ENCODE results near the gene TBC1D22A.

The TBC1D22A gene

GRCh38 chr22:46753360-46753759, 9.1 kb upstream of the TBC1D22A start:
- no peak for DNase-seq (ENCODE audit: low read depth)

DNA sequence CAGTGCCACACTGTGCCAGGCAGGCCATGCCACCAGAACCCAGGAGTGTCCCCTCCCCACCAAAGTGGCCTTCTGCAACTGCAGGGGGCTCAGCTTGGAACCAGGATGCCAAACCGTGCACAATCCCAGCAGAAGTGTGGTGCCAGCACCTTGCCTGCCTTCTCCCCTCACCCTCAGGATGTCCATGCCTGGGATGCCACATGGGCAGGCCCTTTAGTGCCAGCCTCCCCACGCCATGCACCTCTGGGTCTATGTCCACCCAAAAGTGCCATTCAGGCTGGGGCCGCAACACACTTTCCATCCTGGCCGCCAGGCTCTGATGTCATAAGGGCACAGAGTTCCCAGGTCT, 8.7 kb upstream of the TBC1D22A start:
- DNase-seq (ENCODE audit: low read depth): no peak

GRCh38 chr22:46754110-46754799, 8.2 kb upstream of the TBC1D22A start:
- peak; percentile 99 for DNase-seq (ENCODE audit: low read depth)

- DNase-seq (ENCODE audit: low read depth): no peak
Measured at GRCh38 chr22:46754826-46755225, 7.6 kb upstream of the TBC1D22A start.

DNA sequence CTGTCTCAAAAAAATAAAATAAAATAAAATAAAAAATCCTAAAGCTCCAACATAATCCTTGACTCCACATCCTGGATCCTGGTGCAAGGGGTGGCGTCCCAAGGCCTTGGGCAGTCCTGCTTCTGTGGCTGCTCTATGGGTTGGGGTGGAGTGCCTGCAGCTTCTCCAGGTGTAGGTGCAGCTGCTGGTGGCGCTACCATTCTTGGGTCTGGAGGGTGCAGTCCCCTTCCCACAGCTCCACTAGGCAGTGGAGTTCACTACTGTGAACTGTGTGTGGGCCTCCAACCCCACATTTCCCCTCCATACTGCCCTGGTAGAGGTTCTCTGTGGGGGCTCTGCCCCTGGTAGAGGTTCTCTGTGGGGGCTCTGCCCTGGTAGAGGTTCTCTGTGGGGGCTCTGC, 6.9 kb upstream of the TBC1D22A start:
- DNase-seq (ENCODE audit: low read depth): no peak

GRCh38 chr22:46756097-46756496, 6.4 kb upstream of the TBC1D22A start:
- DNase-seq (ENCODE audit: low read depth): no peak

DNA sequence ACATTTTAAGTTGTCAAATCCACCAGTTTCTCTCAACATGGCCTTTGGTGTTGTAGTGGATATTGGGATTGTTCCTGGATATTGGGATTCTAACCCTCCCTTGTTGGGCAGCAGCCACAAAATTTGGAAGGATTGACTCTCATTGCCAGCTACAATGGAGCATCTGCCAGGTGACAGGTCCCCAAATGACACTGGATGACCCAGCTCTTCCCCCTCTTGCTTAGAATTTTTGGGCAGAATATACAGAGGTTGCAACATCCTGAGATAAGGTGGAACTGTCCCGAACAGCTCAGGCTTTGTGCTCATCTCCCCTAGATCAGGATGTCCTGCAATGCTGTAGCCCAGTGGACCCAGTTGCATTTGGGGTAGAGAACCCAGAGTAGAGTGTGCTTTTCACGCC, 5.3 kb upstream of the TBC1D22A start:
- DNase-seq (ENCODE audit: low read depth): no peak

DNA sequence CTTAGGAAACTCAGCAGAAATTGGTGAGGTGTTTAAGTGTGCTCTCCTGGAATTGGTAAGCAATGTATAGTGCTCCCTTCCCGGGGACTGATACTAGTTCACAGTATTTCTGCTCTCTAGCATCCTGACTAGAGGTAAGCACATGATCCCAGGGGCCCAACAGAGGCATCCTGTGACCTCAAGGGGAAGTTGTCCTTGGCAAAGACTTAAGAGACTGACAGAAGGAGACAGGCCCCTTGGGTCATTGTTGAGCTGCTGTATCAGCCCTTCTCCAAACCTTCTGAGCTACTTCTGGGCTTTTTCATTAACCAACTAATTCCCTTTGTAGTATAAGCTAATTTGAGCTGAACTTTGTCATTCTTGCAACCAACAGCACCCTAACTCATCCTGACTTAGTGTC, 4.3 kb upstream of the TBC1D22A start:
- no peak for DNase-seq (ENCODE audit: low read depth)

DNA sequence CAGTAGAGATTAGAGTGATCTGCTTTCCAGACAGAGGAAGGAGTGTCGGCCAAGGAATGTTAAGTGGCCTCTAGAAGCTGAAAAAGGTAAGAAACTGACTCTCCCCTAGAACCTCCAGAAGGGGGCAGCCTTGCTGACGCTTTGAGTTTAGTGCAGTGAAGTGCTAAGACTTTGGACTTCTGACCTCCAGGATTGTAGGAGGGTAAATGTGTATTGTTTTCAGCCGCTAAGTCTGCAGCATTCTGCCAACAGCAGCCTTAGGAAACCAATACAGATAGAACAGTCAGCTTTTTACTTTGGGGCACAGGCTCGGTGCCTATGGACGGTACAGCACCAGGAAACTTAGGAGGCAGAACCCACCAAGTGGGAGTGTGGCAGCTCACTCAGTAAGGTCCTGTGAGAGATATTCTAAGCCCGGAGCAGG, 3.6 kb upstream of the TBC1D22A start:
- peak; percentile 66 for DNase-seq (ENCODE audit: low read depth)

DNA sequence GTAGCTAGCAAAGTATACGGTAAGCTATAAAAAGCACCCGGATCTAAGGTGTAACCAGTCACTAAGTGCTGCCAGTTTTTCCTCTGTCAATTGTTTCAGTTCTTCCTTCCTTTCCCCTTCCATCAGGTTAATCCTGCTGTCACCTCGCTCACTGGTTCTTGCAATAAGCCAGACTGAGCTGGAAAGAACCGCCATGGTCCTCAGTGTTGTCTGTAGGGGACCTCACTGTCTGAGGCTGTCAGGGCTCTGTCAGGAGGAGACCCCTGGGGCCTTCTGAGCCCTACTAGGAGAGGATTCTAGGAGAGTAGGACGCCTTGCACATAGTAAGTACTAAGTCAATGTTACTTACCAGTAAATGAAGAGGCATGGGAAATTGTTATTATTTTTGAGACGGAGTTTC, 1.4 kb upstream of the TBC1D22A start:
- no peak for DNase-seq (ENCODE audit: low read depth)

- no peak for DNase-seq (ENCODE audit: low read depth)
Measured at GRCh38 chr22:46761539-46762237, 762 bp upstream of the TBC1D22A start.

DNA sequence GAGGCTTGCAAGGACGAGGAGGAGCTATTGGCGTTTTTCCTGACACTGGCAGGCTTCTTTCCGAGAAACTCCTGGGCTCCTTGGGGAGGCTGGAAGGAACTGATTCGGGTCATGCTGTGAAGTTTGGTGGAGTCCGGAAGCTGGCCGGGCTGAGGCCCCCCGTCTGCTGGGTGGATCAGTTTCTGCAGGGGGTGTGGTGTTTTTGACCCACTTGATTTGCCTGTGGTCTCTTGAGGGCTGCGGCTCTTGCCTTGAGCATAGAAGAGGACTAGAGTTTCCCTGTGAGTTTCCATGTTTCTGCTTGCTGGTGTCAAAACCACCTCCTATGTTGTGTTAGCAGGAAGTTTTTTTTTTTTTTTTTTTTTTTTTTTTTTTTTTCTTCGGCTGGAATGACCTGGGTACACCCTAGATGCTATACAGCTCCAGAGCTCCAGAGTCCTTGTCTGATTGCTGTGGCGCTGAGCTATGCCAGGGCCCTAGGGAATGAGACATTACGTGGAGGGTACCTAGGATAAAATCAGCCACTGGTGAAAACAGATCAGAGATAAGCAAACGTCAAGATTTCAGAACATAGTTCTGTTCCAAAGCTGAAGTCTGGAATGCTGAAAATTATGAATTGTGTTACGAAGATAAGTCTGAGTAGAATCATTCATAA, 728 bp downstream of the TBC1D22A start:
- DNase-seq (ENCODE audit: low read depth): peak; percentile 44

- no peak for DNase-seq (ENCODE audit: low read depth)
Measured at GRCh38 chr22:46764140-46764680, 1.8 kb downstream of the TBC1D22A start.

DNA sequence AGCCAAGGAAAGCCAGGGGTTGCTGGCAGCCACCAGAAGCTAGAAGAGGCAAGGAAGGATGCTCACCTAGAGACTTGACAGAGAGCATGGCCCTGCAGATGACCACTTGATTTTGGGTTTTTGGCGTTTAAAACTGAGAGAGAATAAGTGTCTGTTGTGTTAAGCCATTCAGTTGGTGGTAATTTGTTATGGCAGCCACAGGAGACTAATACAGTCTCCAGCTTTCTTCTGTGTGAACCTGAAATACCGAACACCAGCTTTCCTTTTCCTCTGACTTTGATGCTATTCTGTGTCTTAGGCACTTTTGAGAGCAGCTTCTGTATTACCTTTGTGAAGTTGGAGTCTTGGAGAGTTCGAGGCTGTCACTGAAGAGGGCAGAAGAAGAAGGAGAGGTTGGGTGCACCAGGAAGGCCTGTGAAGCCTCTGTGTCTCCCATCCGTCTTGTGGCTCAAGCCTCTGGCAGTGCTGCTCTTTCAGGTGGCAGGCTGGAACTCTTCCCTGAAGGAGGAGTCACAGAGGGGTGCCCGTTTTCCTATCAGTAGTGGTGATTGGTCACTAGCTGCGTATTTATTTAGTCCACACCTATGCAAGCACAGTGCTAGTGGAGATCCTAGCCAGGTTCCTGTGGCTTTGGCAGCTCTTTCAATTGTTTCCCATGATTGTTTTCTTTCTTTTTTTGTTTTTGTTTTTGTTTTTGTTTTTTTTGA, 2.5 kb downstream of the TBC1D22A start:
- DNase-seq (ENCODE audit: low read depth): no peak

DNA sequence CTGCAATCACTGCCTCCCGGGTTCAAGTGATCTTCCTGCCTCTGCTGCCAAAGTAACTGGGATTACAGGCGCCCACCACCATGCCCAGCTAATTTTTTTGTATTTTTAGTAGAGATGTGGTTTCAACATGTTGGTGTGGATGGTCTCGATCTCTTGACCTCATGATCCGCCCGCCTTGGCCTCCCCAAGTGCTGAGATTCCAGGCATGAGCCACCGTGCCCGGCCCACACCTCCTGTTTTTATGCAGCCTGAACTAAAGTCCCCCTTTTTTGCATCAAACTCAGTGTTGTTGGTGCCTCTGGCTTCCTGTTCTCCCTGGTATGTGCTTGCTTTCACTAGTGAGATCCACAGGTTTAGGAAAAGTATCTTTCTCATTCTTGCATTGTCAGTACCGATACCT, 4.2 kb downstream of the TBC1D22A start:
- no peak for DNase-seq (ENCODE audit: low read depth)

DNA sequence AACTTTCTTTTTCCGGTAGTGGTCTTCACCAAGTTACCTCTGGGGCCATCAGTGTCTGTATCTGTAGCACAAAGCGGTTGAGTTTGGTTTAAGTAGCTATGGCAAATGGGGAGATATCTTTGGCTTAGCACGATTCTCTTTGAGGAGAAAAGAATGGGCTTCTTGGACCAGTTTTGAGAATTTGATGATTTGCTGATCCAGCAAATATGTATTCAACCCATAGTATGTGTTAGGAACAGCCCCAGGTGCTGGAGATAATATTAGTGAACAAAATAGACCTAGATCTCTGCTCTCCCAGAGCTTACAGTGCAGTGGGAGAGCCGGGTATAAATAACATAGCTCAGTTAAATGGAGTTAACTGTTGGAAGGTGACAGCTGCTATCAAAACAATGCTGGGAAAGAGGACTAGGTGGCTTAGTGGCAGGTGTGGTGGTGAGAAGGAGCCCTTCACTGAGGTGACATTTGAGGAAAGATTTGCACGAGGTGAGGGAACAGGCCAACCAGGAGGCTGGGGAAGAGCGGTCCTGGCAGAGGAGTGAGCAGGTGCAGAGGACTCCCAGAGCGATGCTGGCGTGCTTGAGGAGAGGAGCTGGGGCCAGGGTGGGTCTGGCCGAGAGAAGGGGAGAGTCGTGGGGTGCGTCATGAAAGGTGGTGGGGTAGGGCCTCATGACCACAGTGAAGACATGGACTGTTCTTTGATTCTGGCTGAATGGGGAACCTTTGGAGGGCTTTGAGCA, 5.0 kb downstream of the TBC1D22A start:
- DNase-seq (ENCODE audit: low read depth): no peak

DNA sequence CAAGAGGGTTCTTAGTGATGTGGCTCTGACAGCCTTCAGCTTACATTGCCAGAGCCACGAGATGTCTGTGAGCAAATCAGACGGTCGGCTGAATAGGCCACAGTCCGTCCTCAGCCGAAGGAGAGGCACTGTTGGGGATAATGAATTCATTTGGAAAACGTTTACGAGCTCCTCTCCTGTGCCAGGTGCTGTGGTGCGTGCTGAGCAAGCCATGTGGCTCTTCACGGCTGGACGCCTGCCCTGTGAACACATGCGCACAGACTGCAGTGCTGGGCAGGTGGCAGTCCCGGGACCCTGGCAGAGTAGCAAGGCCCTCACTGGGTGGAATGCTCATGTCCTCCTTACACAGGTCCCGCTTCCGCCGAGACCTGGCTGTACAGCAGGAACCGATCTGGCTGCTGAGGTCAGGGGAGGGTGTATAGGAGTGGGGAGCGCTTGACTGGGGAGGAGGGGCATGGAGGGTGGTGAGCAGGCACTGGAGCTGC, 6.8 kb downstream of the TBC1D22A start:
- DNase-seq (ENCODE audit: low read depth): no peak

DNA sequence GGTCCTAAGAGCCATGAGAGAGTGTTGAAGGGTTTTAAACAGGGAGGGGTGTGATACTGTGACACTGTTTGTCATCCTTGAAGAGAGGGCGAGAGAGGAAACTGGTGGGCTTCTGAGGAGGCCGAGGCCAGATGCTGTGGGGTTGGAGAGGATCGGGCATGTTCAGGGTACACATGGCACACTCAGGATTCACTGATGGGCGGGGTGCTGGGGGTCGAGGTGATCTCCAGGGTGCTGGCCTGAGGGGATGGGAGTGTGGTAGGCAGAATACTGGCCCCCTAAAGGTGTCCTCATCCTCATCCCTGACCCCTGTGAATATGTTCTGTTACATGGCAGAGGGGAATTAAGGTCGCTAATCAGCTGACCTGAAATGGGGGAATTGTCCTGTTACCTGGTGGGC, 7.3 kb downstream of the TBC1D22A start:
- DNase-seq (ENCODE audit: low read depth): no peak

GRCh38 chr22:46770151-46770641, 7.7 kb downstream of the TBC1D22A start:
- no peak for DNase-seq (ENCODE audit: low read depth)

DNA sequence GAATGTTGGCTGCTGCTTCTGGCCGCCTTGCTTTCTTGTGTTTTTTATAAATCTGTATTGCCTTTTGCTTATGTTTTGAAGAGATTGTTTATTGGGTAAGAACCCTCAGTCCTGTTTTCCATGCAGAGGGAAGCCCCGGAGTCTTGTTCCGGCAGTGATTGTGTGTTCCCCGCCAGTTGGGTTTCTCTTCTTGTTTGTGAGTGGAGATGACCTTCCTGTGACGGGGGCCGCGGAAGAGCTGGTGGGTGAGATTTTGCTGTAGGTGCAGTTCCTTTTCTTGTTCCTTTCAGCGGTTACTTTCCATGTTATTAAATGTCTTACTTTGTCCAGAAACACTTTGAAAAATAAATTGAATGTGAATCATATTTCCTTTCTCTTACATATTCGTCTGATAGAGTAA, 8.3 kb downstream of the TBC1D22A start:
- no peak for DNase-seq (ENCODE audit: low read depth)

GRCh38 chr22:46773076-46773475, 10.6 kb downstream of the TBC1D22A start:
- DNase-seq (ENCODE audit: low read depth): no peak

All from ELR (cell line).